K562 (cell line): ENCODE results near the gene DERL3.

Experiments
- EP300 ChIP-seq: IDR thresholded peaks from 2 replicates; pipeline ENCODE4 v1.6.1; 2012; ENCODE audit warnings: low read length, improper control_type of control experiment
- FOXP4 ChIP-seq: sonication (generic); formaldehyde crosslinking; IDR thresholded peaks from 2 replicates; pipeline ENCODE4 v1.8.0; 2022; ENCODE audit warnings: mild to moderate bottlenecking, missing genetic modification reagents, borderline replicate concordance
- HDAC6 ChIP-seq: IDR thresholded peaks from 2 replicates; pipeline ENCODE4 v1.6.1; 2012; ENCODE audit warnings: low read depth, mild to moderate bottlenecking, control low read depth, inconsistent platforms, low read length, moderate library complexity
- RFX5 ChIP-seq: IDR thresholded peaks from 2 replicates; pipeline ENCODE4 v1.6.1; 2011; ENCODE audit warnings: low read depth, mild to moderate bottlenecking, improper control_type of control experiment, low read length

- no peak for TF ChIP-seq FOXP4 (CRISPR knock-in tag)
- TF ChIP-seq HDAC6 = no peak
- no peak for TF ChIP-seq EP300
- TF ChIP-seq RFX5 = no peak
Observed at GRCh38 chr22:23859201-23859600, 20.4 kb upstream of the DERL3 start.
